Naive thymus-derived CD8-positive, alpha-beta T cell (primary cell): Measurements from ENCODE around the gene SYNJ2BP. TPM values are rescaled to one million over a fixed set of nuclear protein-coding genes. Genes with fewer than 3 reads are reported as not detected.

Experiments used
- ATAC-seq, 2 donors: fragments of 150-1000 bp; cut with Tn5 transposase in 1 of 2; sonication (Bioruptor Pico), chemical (Tn5 transposase) in 1 of 2; 1 replicate in 1 of 2; 2 replicates in 1 of 2; pipeline ENCODE4 v1.10.0; 2021; ENCODE audit warnings: mild to moderate bottlenecking in 2 of 2, moderate library complexity in 2 of 2
- POLR2A ChIA-PET: fragments of 350-600 bp; sonication (Branson Sonifier 250); formaldehyde crosslinking; loops from one replicate; lab custom pipeline; 2021; ENCODE audit warnings: antibody characterized with exemption; lab: Charles Lee
- DNase-seq, 10 donors: peaks; one replicate each; pipeline versions ENCODE4 v3.0.0 to v3.0.0-alpha.2; 2020 to 2022
- H3K27ac Mint-ChIP-seq, 10 donors: one replicate each; pipeline ENCODE4 v1.8.0; 2020 to 2022; ENCODE audit warnings: mild to moderate bottlenecking in 10 of 10, mixed read lengths in 10 of 10, moderate library complexity in 4 of 10, inconsistent platforms in 1 of 10
- H3K27me3 Mint-ChIP-seq, 5 donors: one replicate each; pipeline ENCODE4 v1.8.0; 2021 to 2022; ENCODE audit warnings: mixed read lengths in 5 of 5
- H3K36me3 Mint-ChIP-seq, 3 donors: one replicate each; pipeline ENCODE4 v1.8.0; 2020 to 2022; ENCODE audit warnings: mixed read lengths in 3 of 3, mild to moderate bottlenecking in 2 of 3, inconsistent platforms in 1 of 3
- H3K4me1 Mint-ChIP-seq, 4 donors: one replicate each; pipeline ENCODE4 v1.8.0; 2021 to 2022; ENCODE audit warnings: mixed read lengths in 4 of 4
- H3K4me3 Mint-ChIP-seq, 10 donors: one replicate each; pipeline ENCODE4 v1.8.0; 2020 to 2022; ENCODE audit warnings: mild to moderate bottlenecking in 10 of 10, mixed read lengths in 10 of 10, moderate library complexity in 6 of 10, inconsistent platforms in 1 of 10
- H3K9me3 Mint-ChIP-seq, 9 donors: one replicate each; pipeline ENCODE4 v1.8.0; 2020 to 2022; ENCODE audit warnings: mixed read lengths in 9 of 9, mild to moderate bottlenecking in 3 of 9, inconsistent platforms in 1 of 9, moderate library complexity in 1 of 9
- polyA plus RNA-seq, 3 donors: library from polyadenylated mRNA; unstranded; fragments of 300-500 nt; fragmentation: Illumina TruSeq; gene quantifications; one replicate each; pipeline ENCODE4 v1.2.3, GENCODE V29; 2021
- total RNA-seq, 8 experiments: library from RNA in 2 of 8; stranded (reverse) in 2 of 8; gene quantifications; one replicate each; pipeline ENCODE4 v1.2.3 and lab custom pipeline; 2021 to 2026

The SYNJ2BP gene
- total and polyA plus RNA-seq, 5 experiments from 2014 or later = 13.2 to 19.9 (median 16.6) TPM

- no peak for ATAC-seq
- Mint-ChIP-seq H3K27me3 (no peaks in the 10 kb centered on the region), H3K36me3 (peaks cover 5 to 55% (median 9%) of the 10 kb centered on the region in 3 donors), H3K9me3 (no peaks in the 10 kb centered on the region), H3K4me3 (no peak overlapping the region), H3K4me1 (no peaks in the 10 kb centered on the region), H3K27ac (no peak overlapping the region)
- POLR2A ChIA-PET = no interaction called here
- DNase-seq = no peak
Observed at GRCh38 chr14:70380824-70381223, 36.1 kb downstream of the SYNJ2BP start.

GRCh38 chr14:70378696-70379095, 38.2 kb downstream of the SYNJ2BP start:
- Mint-ChIP-seq H3K36me3 (peaks cover 5 to 53% (median 15%) of the 10 kb centered on the region in 3 donors), H3K9me3 (no peaks in the 10 kb centered on the region), H3K4me1 (no peaks in the 10 kb centered on the region), H3K4me3 (no peak overlapping the region), H3K27ac (no peak overlapping the region), H3K27me3 (no peaks in the 10 kb centered on the region)
- ATAC-seq (no peak), DNase-seq (no peak)
- POLR2A ChIA-PET = no interaction called here

Other genes with a start within 250 kb of the SYNJ2BP start
- not detected for gene SLC8A3, start 228.1 kb downstream of the SYNJ2BP start, total RNA-seq
- not detected for gene SLC8A3, start 228.1 kb downstream of the SYNJ2BP start, polyA plus RNA-seq
- gene COX16, start 57.4 kb downstream of the SYNJ2BP start, total RNA-seq = 10 to 100 TPM; 33.7 to 36.8 TPM
- gene COX16, start 57.4 kb downstream of the SYNJ2BP start, polyA plus RNA-seq = 10 to 100 TPM; 50.7 to 59.1 (median 57.6) TPM
- gene ADAM21, start 35.1 kb upstream of the SYNJ2BP start, total RNA-seq = under 1 TPM in 1 of 2 experiments, not detected in 1; 0.18 TPM
- under 1 TPM; 0.08 to 0.56 (median 0.25) TPM for gene ADAM21, start 35.1 kb upstream of the SYNJ2BP start, polyA plus RNA-seq
- 1 to 10 TPM in 1 of 2 experiments, under 1 TPM in 1; 0.88 to 1.4 TPM for gene ADAM20, start 117.9 kb upstream of the SYNJ2BP start, total RNA-seq
- gene ADAM20, start 117.9 kb upstream of the SYNJ2BP start, polyA plus RNA-seq = not detected
- gene MED6, start 183.6 kb upstream of the SYNJ2BP start, total RNA-seq = 10 to 100 TPM; 73.8 to 81.8 TPM
- 10 to 100 TPM; 27.4 to 36.0 (median 32.7) TPM for gene MED6, start 183.6 kb upstream of the SYNJ2BP start, polyA plus RNA-seq
- gene TTC9, start 224.8 kb upstream of the SYNJ2BP start, total RNA-seq = 10 to 100 TPM; 25.2 to 26.5 TPM
- 10 to 100 TPM; 10.2 to 22.0 (median 10.6) TPM for gene TTC9, start 224.8 kb upstream of the SYNJ2BP start, polyA plus RNA-seq